A549 (cell line): ENCODE results near the gene RRP15. TPM values are rescaled to one million over a fixed set of nuclear protein-coding genes. Genes with fewer than 3 reads are reported as not detected.

ENCODE experiments used
- ATAC-seq, 2 experiments: fragments of 200-7000 bp in 1 of 2; fragments of >200 bp in 1 of 2; cut with Nextera tagmentation in 1 of 2; cut with Tn5 transposase in 1 of 2; 3 replicates each; pipeline versions ENCODE4 v1.8.0 to v1.9.1; 2018 to 2020; ENCODE audit warnings: mild to moderate bottlenecking in 1 of 2, moderate library complexity in 1 of 2
- CTCF ChIA-PET: fragments of 300-600 bp; sonication (Branson Sonifier 250); formaldehyde crosslinking; extraction: SDS; loops from one replicate; lab custom pipeline; 2021; ENCODE audit warnings: antibody characterized with exemption, inconsistent platforms; lab: Yijun Ruan, JAX
- POLR2A ChIA-PET: fragments of 350-600 bp; formaldehyde crosslinking; extraction: SDS; loops from one replicate; lab custom pipeline; 2021; ENCODE audit warnings: antibody characterized with exemption, inconsistent platforms; lab: Yijun Ruan, JAX
- DNase-seq, 2 experiments: peaks; one replicate each; pipeline versions ENCODE4 v3.0.0 to v3.0.0-alpha.2; 2011 to 2016; ENCODE audit warnings: low read depth in 1 of 2, low spot score in 1 of 2
- FAIRE-seq: peaks from 2 replicates; lab custom pipeline; 2011; peaks lifted over from hg19 to GRCh38; lab: Jason Lieb, UNC
- H3K27ac ChIP-seq, 2 experiments: fragments of >200 bp; sonication (Bioruptor Twin); formaldehyde crosslinking; 3 replicates each; pipeline ENCODE4 v1.5.1; 2016 to 2017
- H3K4me1 ChIP-seq: fragments of >200 bp; sonication (Bioruptor Twin); formaldehyde crosslinking; 3 replicates; pipeline ENCODE4 v1.6.1; 2016
- H3K4me2 ChIP-seq: fragments of >200 bp; sonication (Bioruptor Twin); formaldehyde crosslinking; 3 replicates; pipeline ENCODE4 v1.6.1; 2016
- H3K4me3 ChIP-seq: fragments of >200 bp; sonication (Bioruptor Twin); formaldehyde crosslinking; 3 replicates; pipeline ENCODE4 v1.5.1; 2016
- H3K9me3 ChIP-seq: fragments of >200 bp; sonication (Bioruptor Twin); formaldehyde crosslinking; 3 replicates; pipeline ENCODE4 v1.6.1; 2016
- BHLHE40 ChIP-seq: IDR thresholded peaks from 2 replicates; pipeline ENCODE4 v1.6.1; 2012; ENCODE audit warnings: low read depth, low read length, inconsistent platforms
- CBX2 ChIP-seq: fragments of 200-600 bp; sonication (generic); IDR thresholded peaks from 2 replicates; pipeline ENCODE4 v1.6.1; 2016; ENCODE audit warnings: low read depth, mild to moderate bottlenecking, borderline replicate concordance
- CEBPB ChIP-seq, 2 experiments: fragments of >200 bp in 1 of 2; sonication (Bioruptor Twin) in 1 of 2; formaldehyde crosslinking in 1 of 2; IDR thresholded peaks; 2 replicates each; pipeline ENCODE4 v1.6.1; 2012 to 2016
- E2F6 ChIP-seq: IDR thresholded peaks from 2 replicates; pipeline ENCODE4 v1.6.1; 2012; ENCODE audit warnings: low read depth, borderline replicate concordance
- EHF ChIP-seq: fragments of 250-450 bp; sonication (Bioruptor Pico); IDR thresholded peaks from 2 replicates; pipeline ENCODE4 v1.5.0; 2020; ENCODE audit warnings: mild to moderate bottlenecking
- EHMT2 ChIP-seq: fragments of 200-600 bp; sonication (generic); IDR thresholded peaks from 2 replicates; pipeline ENCODE4 v1.6.1; 2016; ENCODE audit warnings: antibody characterized with exemption, low read depth, mild to moderate bottlenecking, moderate library complexity
- ESRRA ChIP-seq: fragments of 150-350 bp; IDR thresholded peaks from 2 replicates; pipeline ENCODE4 v1.6.1; 2014; ENCODE audit warnings: mild to moderate bottlenecking, low read length, borderline replicate concordance
- FOSB ChIP-seq: fragments of 250-450 bp; sonication (Bioruptor Pico); IDR thresholded peaks from 2 replicates; pipeline ENCODE4 v1.5.0; 2020; ENCODE audit warnings: mild to moderate bottlenecking, moderate library complexity
- FOSL2 ChIP-seq, 2 experiments: fragments of 450-650 bp in 1 of 2; fragments of >200 bp in 1 of 2; sonication (Bioruptor Twin) in 1 of 2; formaldehyde crosslinking; IDR thresholded peaks; 2 replicates each; pipeline versions ENCODE4 v1.5.0 to v1.6.1; 2016 to 2020; ENCODE audit warnings: mild to moderate bottlenecking in 1 of 2, moderate library complexity in 1 of 2
- HOXA7 ChIP-seq: fragments of 250-450 bp; sonication (Bioruptor Pico); IDR thresholded peaks from 2 replicates; pipeline ENCODE4 v1.5.0; 2020; ENCODE audit warnings: mild to moderate bottlenecking, moderate library complexity
- HOXB5 ChIP-seq: fragments of 250-450 bp; sonication (Bioruptor Pico); IDR thresholded peaks from 2 replicates; pipeline ENCODE4 v1.5.0; 2020; ENCODE audit warnings: mild to moderate bottlenecking, moderate library complexity
- JUN ChIP-seq, 2 experiments: fragments of >200 bp; sonication (Bioruptor Twin); formaldehyde crosslinking; IDR thresholded peaks; 2 replicates in 1 of 2; 3 replicates in 1 of 2; pipeline ENCODE4 v1.6.1; 2016 to 2017
- JUNB ChIP-seq: fragments of >200 bp; sonication (Bioruptor Twin); formaldehyde crosslinking; IDR thresholded peaks from 2 replicates; pipeline ENCODE4 v1.6.1; 2016
- KDM1A ChIP-seq: fragments of 200-600 bp; sonication (generic); IDR thresholded peaks from 2 replicates; pipeline ENCODE4 v1.6.1; 2016; ENCODE audit warnings: low read depth, mild to moderate bottlenecking
- KDM5A ChIP-seq: fragments of 200-600 bp; sonication (generic); IDR thresholded peaks from 2 replicates; pipeline ENCODE4 v1.6.1; 2016; ENCODE audit warnings: antibody characterized with exemption, mild to moderate bottlenecking
- MAX ChIP-seq: IDR thresholded peaks from 2 replicates; pipeline ENCODE4 v1.6.1; 2012
- NFE2L2 ChIP-seq: fragments of 150-350 bp; conservative IDR thresholded peaks from 2 replicates; pipeline ENCODE4 v1.6.1; 2014; ENCODE audit warnings: low read length
- NPAS2 ChIP-seq: fragments of 250-450 bp; sonication (Bioruptor Pico); IDR thresholded peaks from 2 replicates; pipeline ENCODE4 v1.8.0; 2022; ENCODE audit warnings: mild to moderate bottlenecking, moderate library complexity, borderline replicate concordance
- NR3C1 ChIP-seq: fragments of >200 bp; sonication (Bioruptor Twin); formaldehyde crosslinking; IDR thresholded peaks from 3 replicates; pipeline ENCODE4 v1.6.1; 2017
- PBX3 ChIP-seq: IDR thresholded peaks from 2 replicates; pipeline ENCODE4 v1.6.1; 2012
- POLR2A ChIP-seq: IDR thresholded peaks from 2 replicates; pipeline ENCODE4 v1.6.1; 2012; ENCODE audit warnings: mild to moderate bottlenecking, low read length
- RARB ChIP-seq: fragments of 250-450 bp; sonication (Bioruptor Pico); IDR thresholded peaks from 2 replicates; pipeline ENCODE4 v1.8.0; 2021; ENCODE audit warnings: mild to moderate bottlenecking, moderate library complexity
- RCOR1 ChIP-seq: fragments of 150-350 bp; IDR thresholded peaks from 2 replicates; pipeline ENCODE4 v1.6.1; 2014; ENCODE audit warnings: antibody characterized with exemption, low read length, low read depth
- REST ChIP-seq: fragments of 200-600 bp; sonication (generic); IDR thresholded peaks from 2 replicates; pipeline ENCODE4 v1.6.1; 2016; ENCODE audit warnings: antibody characterized with exemption, mild to moderate bottlenecking, moderate library complexity
- RFX5 ChIP-seq: fragments of 450-650 bp; IDR thresholded peaks from 2 replicates; pipeline ENCODE4 v1.7.1; 2014; ENCODE audit warnings: antibody characterized with exemption, mild to moderate bottlenecking, moderate library complexity
- RNF2 ChIP-seq: fragments of 200-600 bp; sonication (generic); IDR thresholded peaks from 2 replicates; pipeline ENCODE4 v1.6.1; 2016; ENCODE audit warnings: low read depth, mild to moderate bottlenecking, antibody characterized with exemption, moderate library complexity, borderline replicate concordance
- SREBF2 ChIP-seq: fragments of 450-650 bp; IDR thresholded peaks from 2 replicates; pipeline ENCODE4 v1.6.1; 2014; ENCODE audit warnings: mild to moderate bottlenecking, moderate library complexity
- TFCP2L1 ChIP-seq: fragments of 250-450 bp; sonication (Bioruptor Pico); IDR thresholded peaks from 2 replicates; pipeline ENCODE4 v1.5.0; 2021; ENCODE audit warnings: mild to moderate bottlenecking
- USF2 ChIP-seq: fragments of 450-650 bp; IDR thresholded peaks from 2 replicates; pipeline ENCODE4 v1.6.1; 2014; ENCODE audit warnings: antibody characterized with exemption
- ZC3H11A ChIP-seq: fragments of 450-650 bp; IDR thresholded peaks from 2 replicates; pipeline ENCODE4 v1.6.1; 2014; ENCODE audit warnings: antibody characterized with exemption, mild to moderate bottlenecking
- ZNF302 ChIP-seq: fragments of 250-450 bp; sonication (Bioruptor Pico); IDR thresholded peaks from 2 replicates; pipeline ENCODE4 v1.9.0; 2021; ENCODE audit warnings: inconsistent platforms, mild to moderate bottlenecking, moderate library complexity
- ZSCAN20 ChIP-seq: fragments of 250-450 bp; sonication (Bioruptor Pico); IDR thresholded peaks from 2 replicates; pipeline ENCODE4 v1.8.0; 2022; ENCODE audit warnings: mild to moderate bottlenecking, moderate library complexity
- WGBS: methylation state at CpG from one replicate; pipeline ENCODE4 v1.1.6; 2017; ENCODE audit errors: missing lambda C conversion rate; 5-methylcytosine and 5-hydroxymethylcytosine counted together
- polyA plus RNA-seq, 4 experiments: library from polyadenylated mRNA; depleted of rRNA in 3 of 4; stranded (reverse); fragments of >200 nt; fragmentation: RNase III in 1 of 4; extraction: RNeasy Plus Mini Kit Qiagen cat#74134 plus additional on column Dnase treatment in 1 of 4; gene quantifications; 2 replicates in 3 of 4; 3 replicates in 1 of 4; pipeline ENCODE4 v1.2.3, GENCODE V29; 2011 to 2017

The RRP15 gene
- polyA plus RNA-seq, 2 of the 4 experiments (the other 2 are of a cell fraction), result 15.6 to 19.5 TPM

- WGBS, result 7% methylated on average over 22 of the region's 22 CpGs
- DNase-seq, result peak; percentile 55 to 92
- peak within 1 kb of the TSS; percentile 83 for H3K4me3 ChIP-seq
- CTCF ChIA-PET, result interaction anchor here (0.9 to 1.8 kb wide), 11 partner anchors 10 to 1468 kb away, joined by 3 to 6 read pairs (median 3); no protein-coding TSS in a partner anchor
- H3K27ac ChIP-seq, result peak within 1 kb of the TSS; percentile 96 to 97
- H3K4me1 ChIP-seq, result peaks cover 40% of the 10 kb centered on the region
- H3K9me3 ChIP-seq, result no peaks in the 10 kb centered on the region
- H3K4me2 ChIP-seq, result peak within 1 kb of the TSS; percentile 95
- POLR2A ChIA-PET, result interaction anchor here (0.6 to 3.5 kb wide), 36 partner anchors 9 to 1222 kb away, joined by 3 to 38 read pairs (median 4); partner anchors contain the start of genes GPATCH2, LYPLAL1 and SPATA17
- peak; percentile 66 to 68 for ATAC-seq
- FAIRE-seq, result peak; percentile 79
- TF ChIP-seq BHLHE40, result no peak
- TF ChIP-seq RNF2, result no peak
- TF ChIP-seq ZSCAN20 (CRISPR knock-in tag), result no peak
- TF ChIP-seq RFX5, result no peak
- TF ChIP-seq FOSL2 (IDR thresholded peaks at IDR 0.05), result no peak
- no peak; the same call in 1 of the 2 replicates for TF ChIP-seq FOSL2 (CRISPR knock-in tag; IDR thresholded peaks at IDR 0.05)
- TF ChIP-seq ZC3H11A, result no peak
- TF ChIP-seq NFE2L2, result no peak
- TF ChIP-seq CEBPB (IDR thresholded peaks at IDR 0.05), result peak in 1 of 2 experiments; percentile 49; a peak in 1 of 4 replicates
- no peak for TF ChIP-seq SREBF2
- no peak; the same call in 1 of the 2 replicates for TF ChIP-seq RARB
- TF ChIP-seq PBX3, result 0 out of 2 replicates have a peak, but pooled peaks have one; percentile 12
- no peak for TF ChIP-seq KDM5A
- TF ChIP-seq REST, result 0 out of 2 replicates have a peak, but pooled peaks have one; percentile 22
- no peak for TF ChIP-seq KDM1A
- no peak for TF ChIP-seq NR3C1
- TF ChIP-seq ZNF302 (CRISPR knock-in tag), result no peak
- no peak for TF ChIP-seq NPAS2 (CRISPR knock-in tag)
- no peak for TF ChIP-seq EHMT2
- TF ChIP-seq HOXA7 (CRISPR knock-in tag), result no peak; the same call in 1 of the 2 replicates
- TF ChIP-seq MAX, result peak; percentile 95
- peak; percentile 85 for TF ChIP-seq E2F6
- TF ChIP-seq ESRRA, result no peak
- TF ChIP-seq TFCP2L1, result peak; percentile 42
- no peak for TF ChIP-seq CBX2
- TF ChIP-seq FOSB (CRISPR knock-in tag), result peak; percentile 92; the same call in 1 of the 2 replicates
- TF ChIP-seq RCOR1, result no peak
- TF ChIP-seq USF2, result peak; percentile 81
- TF ChIP-seq JUNB, result 0 out of 2 replicates have a peak, but pooled peaks have one; percentile 15
- TF ChIP-seq POLR2A, result peak; percentile 58
- TF ChIP-seq HOXB5, result no peak
- TF ChIP-seq EHF (CRISPR knock-in tag), result no peak
- TF ChIP-seq JUN (IDR thresholded peaks at IDR 0.05), result peak in 1 of 2 experiments; percentile 10; a peak in 3 of 5 replicates
Measured at GRCh38 chr1:218344814-218345672, 60.0 kb downstream of the RRP15 start, which contains the start of gene TGFB2. Gene TGFB2, plus strand, starts transcription at chr1:218345336. Its CDS starts 1,366 bp downstream, at chr1:218346702.
